Kidney (tissue), 14 donors: ENCODE measurements around the gene THAP4. TPM values are rescaled to one million over a fixed set of nuclear protein-coding genes. Genes with fewer than 3 reads are reported as not detected.

Experiments
- DNase-seq, 5 donors: peaks; one replicate each; pipeline ENCODE4 v3.0.0-alpha.2; 2013 to 2020
- FAIRE-seq: peaks from 2 replicates; lab custom pipeline; 2012; peaks lifted over from hg19 to GRCh38; lab: Jason Lieb, UNC
- H3K27ac ChIP-seq, 2 donors: one replicate each; pipeline ENCODE4 v1.7.0; 2013; ENCODE audit warnings: low read depth in 2 of 2, low read length in 2 of 2, inconsistent platforms in 1 of 2
- H3K27me3 ChIP-seq: one replicate; pipeline ENCODE4 v1.7.1; 2013; ENCODE audit warnings: low read length, inconsistent platforms; ENCODE audit not compliant: control insufficient read depth, insufficient read depth
- H3K36me3 ChIP-seq, 3 donors: one replicate each; pipeline versions ENCODE4 v1.7.0 to v1.7.1; 2013; ENCODE audit warnings: low read length in 3 of 3, control low read depth in 1 of 3, inconsistent platforms in 1 of 3; ENCODE audit not compliant: insufficient read depth in 3 of 3, control insufficient read depth in 2 of 3
- H3K4me1 ChIP-seq, 3 donors: one replicate each; pipeline versions ENCODE4 v1.7.0 to v1.7.1; 2013; ENCODE audit warnings: low read length in 3 of 3, inconsistent platforms in 1 of 3, low read depth in 1 of 3; ENCODE audit not compliant: control insufficient read depth in 2 of 3, insufficient read depth in 2 of 3
- H3K4me3 ChIP-seq, 3 donors: one replicate each; pipeline versions ENCODE4 v1.7.0 to v1.8.1; 2013; ENCODE audit warnings: low read length in 3 of 3, control low read depth in 1 of 3, inconsistent platforms in 1 of 3
- H3K9ac ChIP-seq, 3 donors: one replicate each; pipeline versions ENCODE4 v1.7.0 to v1.7.1; 2013; ENCODE audit warnings: low read length in 3 of 3, control low read depth in 1 of 3, inconsistent platforms in 1 of 3
- H3K9me3 ChIP-seq, 3 donors: one replicate each; pipeline versions ENCODE4 v1.7.0 to v1.7.1; 2013; ENCODE audit warnings: low read length in 3 of 3, control low read depth in 1 of 3, inconsistent platforms in 1 of 3; ENCODE audit not compliant: control insufficient read depth in 2 of 3, insufficient read depth in 1 of 3
- CTCF ChIP-seq: IDR thresholded peaks from 3 replicates; pipeline ENCODE4 v1.5.1; 2012; ENCODE audit warnings: mild to moderate bottlenecking, moderate library complexity, borderline replicate concordance; ENCODE audit not compliant: insufficient read depth; ENCODE audit errors: extremely low read depth
- intact Hi-C: fragments of 100-400 bp; cut with DNase I; formaldehyde crosslinking; loops from one replicate; pipeline ENCODE4 v1.11.1; 2022
- polyA plus RNA-seq: library from polyadenylated mRNA; stranded (reverse); fragments of 350-450 nt; fragmentation: Illumina TruSeq; extraction: RNeasy Lipid Tissue Mini Kit (QIAGEN cat#74804); gene quantifications from one replicate; pipeline ENCODE4 v1.2.3, GENCODE V29; 2014; ENCODE audit warnings: low read depth, low replicate concordance; ENCODE audit not compliant: insufficient read depth
- total RNA-seq: library from RNA; stranded (reverse); fragmentation: NEBNext Ultra II Directional; extraction: Animal tissue kit (Norgen Biotek cat#: 25700); gene quantifications from one replicate; pipeline ENCODE4 v1.2.1, GENCODE V29; 2021
- donor health status: control.
- donor health status: control.
- donor health status: control.
- donor health status: control.
- donor health status: control.
- donor health status: DM: yes; HTN: yes; CAD: no.
- donor health status: Normal renal cell carcinoma (clear cell type).

THAP4 gene
- total and polyA plus RNA-seq, 2 donors from 2014 or later: 68.0 to 184 TPM

- Histone ChIP-seq H3K27ac (no peak overlapping the region), H3K9ac (no peak overlapping the region), H3K27me3 (no peaks in the 10 kb centered on the region), H3K36me3 (peaks cover 0 to 2% (median 0%) of the 10 kb centered on the region in 3 donors), H3K9me3 (no peaks in the 10 kb centered on the region), H3K4me3 (no peak overlapping the region), H3K4me1 (peaks cover 0 to 8% (median 0%) of the 10 kb centered on the region in 3 donors)
- intact Hi-C loops: no loop called here
- FAIRE-seq (no peak), DNase-seq (peak in 3 of 5 donors; percentile 40 to 67 (median 65))
- no peak for TF ChIP-seq CTCF
Measured at GRCh38 chr2:241565411-241565810, 71.5 kb downstream of the THAP4 start.

GRCh38 chr2:241564596-241565410 is 72.2 kb downstream of the THAP4 start:
- DNase-seq (peak; percentile 79 to 85 (median 83)), FAIRE-seq (no peak)
- H3K36me3 ChIP-seq: peaks cover 0 to 2% (median 0%) of the 10 kb centered on the region in 3 donors
- no peak overlapping the region for H3K9ac ChIP-seq
- H3K9me3 ChIP-seq: no peaks in the 10 kb centered on the region
- intact Hi-C loops: no loop called here
- no peaks in the 10 kb centered on the region for H3K27me3 ChIP-seq
- no peak overlapping the region for H3K27ac ChIP-seq
- peaks cover 0 to 14% (median 5%) of the 10 kb centered on the region in 3 donors for H3K4me1 ChIP-seq
- no peak for TF ChIP-seq CTCF
- no peak overlapping the region for H3K4me3 ChIP-seq

- intact Hi-C loops: no loop called here
- Histone ChIP-seq H3K27ac (no peak overlapping the region), H3K36me3 (peaks cover 0 to 2% (median 0%) of the 10 kb centered on the region in 3 donors), H3K4me1 (peaks cover 0 to 16% (median 5%) of the 10 kb centered on the region in 3 donors), H3K9ac (no peak overlapping the region), H3K4me3 (no peak overlapping the region), H3K27me3 (no peaks in the 10 kb centered on the region), H3K9me3 (no peaks in the 10 kb centered on the region)
- TF ChIP-seq CTCF: no peak
- DNase-seq (peak in 3 of 5 donors; percentile 52 to 85 (median 75)), FAIRE-seq (no peak)
Measured at GRCh38 chr2:241563981-241564595, 72.9 kb downstream of the THAP4 start.
